ENCODE results near the gene TLR4. TPM values are rescaled to one million over a fixed set of nuclear protein-coding genes. Genes with fewer than 3 reads are reported as not detected.

Gene TLR4
- total RNA-seq, 6 experiments from 2014 or later: 5.3 to 14.1 (median 10.6) TPM

DNA sequence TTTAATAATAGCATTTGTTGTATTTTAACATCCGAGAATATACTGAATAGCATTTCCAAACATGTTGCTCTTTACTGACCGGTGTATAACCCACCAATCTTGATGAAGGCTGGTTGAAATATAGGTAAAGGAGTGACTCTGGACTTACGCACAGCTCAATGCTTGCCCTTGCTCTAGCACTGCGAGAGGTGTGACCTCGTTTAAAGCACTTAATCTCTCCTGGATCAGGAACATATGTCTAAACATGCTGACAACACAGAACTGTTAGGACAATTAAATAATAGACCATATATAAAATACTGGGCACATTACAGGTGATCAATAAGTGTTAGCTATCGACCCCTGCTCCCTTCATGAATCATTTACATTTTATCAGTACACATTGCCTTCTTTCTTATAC is 28.3 kb downstream of the TLR4 start:
- 78% methylated on average over 6 of the region's 6 CpGs for WGBS (ENCODE audit: insufficient coverage, low coverage, low lambda C conversion rate, missing lambda C conversion rate)
- H3K36me3 ChIP-seq: no peaks in the 10 kb centered on the region
- TF ChIP-seq, protein P1, sequence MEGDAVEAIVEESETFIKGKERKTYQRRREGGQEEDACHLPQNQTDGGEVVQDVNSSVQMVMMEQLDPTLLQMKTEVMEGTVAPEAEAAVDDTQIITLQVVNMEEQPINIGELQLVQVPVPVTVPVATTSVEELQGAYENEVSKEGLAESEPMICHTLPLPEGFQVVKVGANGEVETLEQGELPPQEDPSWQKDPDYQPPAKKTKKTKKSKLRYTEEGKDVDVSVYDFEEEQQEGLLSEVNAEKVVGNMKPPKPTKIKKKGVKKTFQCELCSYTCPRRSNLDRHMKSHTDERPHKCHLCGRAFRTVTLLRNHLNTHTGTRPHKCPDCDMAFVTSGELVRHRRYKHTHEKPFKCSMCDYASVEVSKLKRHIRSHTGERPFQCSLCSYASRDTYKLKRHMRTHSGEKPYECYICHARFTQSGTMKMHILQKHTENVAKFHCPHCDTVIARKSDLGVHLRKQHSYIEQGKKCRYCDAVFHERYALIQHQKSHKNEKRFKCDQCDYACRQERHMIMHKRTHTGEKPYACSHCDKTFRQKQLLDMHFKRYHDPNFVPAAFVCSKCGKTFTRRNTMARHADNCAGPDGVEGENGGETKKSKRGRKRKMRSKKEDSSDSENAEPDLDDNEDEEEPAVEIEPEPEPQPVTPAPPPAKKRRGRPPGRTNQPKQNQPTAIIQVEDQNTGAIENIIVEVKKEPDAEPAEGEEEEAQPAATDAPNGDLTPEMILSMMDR (IDR thresholded peaks at IDR 0.05): no peak
- TF ChIP-seq POLR2A (IDR thresholded peaks at IDR 0.05): no peak
- no peak overlapping the region for H3K4me3 ChIP-seq
- ATAC-seq (no peak), DNase-seq (no peak)
- intact Hi-C loops (cut with DNase I): no loop called here
- no peaks in the 10 kb centered on the region for H3K9me3 ChIP-seq
- no peaks in the 10 kb centered on the region for H3K4me1 ChIP-seq
- no peak overlapping the region for H3K27ac ChIP-seq
- H3K27me3 ChIP-seq: no peaks in the 10 kb centered on the region

DNA sequence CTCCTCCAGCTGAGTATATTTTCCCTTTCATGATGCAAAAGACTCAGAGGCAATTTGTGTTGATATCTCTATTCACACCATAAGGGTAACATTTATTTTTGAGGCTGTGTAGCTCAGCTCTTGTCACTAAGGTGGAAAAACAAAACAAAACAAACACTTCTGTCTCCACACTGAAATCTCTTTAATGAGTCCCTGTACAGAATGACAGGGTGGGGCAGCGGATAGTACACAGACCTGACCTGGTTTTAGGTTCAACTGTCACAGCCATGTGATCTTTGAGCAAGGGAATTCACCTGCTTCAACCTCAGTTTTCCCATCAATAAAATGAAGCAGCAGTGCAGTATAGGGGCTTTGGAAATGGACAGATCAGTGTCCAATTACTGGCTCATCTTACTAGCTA is 29.3 kb downstream of the TLR4 start:
- intact Hi-C loops (cut with DNase I): no loop called here
- WGBS (ENCODE audit: insufficient coverage, low coverage, low lambda C conversion rate, missing lambda C conversion rate): 45% methylated on average over 1 of the region's 1 CpG
- TF ChIP-seq POLR2A (IDR thresholded peaks at IDR 0.05): no peak
- TF ChIP-seq, protein P1 (IDR thresholded peaks at IDR 0.05): no peak

DNA sequence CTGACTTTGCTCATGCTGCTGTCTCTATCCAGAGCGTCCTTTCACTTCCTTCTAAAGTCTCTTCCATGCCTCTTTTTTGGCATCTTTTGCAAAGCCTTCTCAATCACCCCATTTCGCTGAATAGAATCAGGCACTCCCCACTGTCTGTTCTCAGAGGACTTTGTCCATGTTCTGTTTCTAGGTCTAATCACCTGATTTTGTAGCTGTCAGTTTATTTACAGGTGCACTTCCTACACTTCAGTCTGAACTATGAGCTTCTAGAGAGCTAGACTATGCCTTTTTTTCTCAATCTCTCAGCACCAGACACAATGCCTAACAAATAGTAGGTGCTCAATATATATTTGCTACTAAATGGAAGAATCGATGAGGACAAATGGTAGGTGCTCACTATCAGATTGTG is 29.9 kb downstream of the TLR4 start:
- intact Hi-C loops (cut with DNase I): no loop called here
- WGBS (ENCODE audit: insufficient coverage, low coverage, low lambda C conversion rate, missing lambda C conversion rate): 76% methylated on average over 3 of the region's 3 CpGs

More for the DNA sequence above, 29.3 kb downstream of the TLR4 start:
- H3K4me1 ChIP-seq: no peaks in the 10 kb centered on the region
- no peaks in the 10 kb centered on the region for H3K36me3 ChIP-seq
- no peak for ATAC-seq
- no peaks in the 10 kb centered on the region for H3K27me3 ChIP-seq
- no peak overlapping the region for H3K27ac ChIP-seq
- H3K4me3 ChIP-seq: no peak overlapping the region
- no peak for DNase-seq
- H3K9me3 ChIP-seq: no peaks in the 10 kb centered on the region

DNA sequence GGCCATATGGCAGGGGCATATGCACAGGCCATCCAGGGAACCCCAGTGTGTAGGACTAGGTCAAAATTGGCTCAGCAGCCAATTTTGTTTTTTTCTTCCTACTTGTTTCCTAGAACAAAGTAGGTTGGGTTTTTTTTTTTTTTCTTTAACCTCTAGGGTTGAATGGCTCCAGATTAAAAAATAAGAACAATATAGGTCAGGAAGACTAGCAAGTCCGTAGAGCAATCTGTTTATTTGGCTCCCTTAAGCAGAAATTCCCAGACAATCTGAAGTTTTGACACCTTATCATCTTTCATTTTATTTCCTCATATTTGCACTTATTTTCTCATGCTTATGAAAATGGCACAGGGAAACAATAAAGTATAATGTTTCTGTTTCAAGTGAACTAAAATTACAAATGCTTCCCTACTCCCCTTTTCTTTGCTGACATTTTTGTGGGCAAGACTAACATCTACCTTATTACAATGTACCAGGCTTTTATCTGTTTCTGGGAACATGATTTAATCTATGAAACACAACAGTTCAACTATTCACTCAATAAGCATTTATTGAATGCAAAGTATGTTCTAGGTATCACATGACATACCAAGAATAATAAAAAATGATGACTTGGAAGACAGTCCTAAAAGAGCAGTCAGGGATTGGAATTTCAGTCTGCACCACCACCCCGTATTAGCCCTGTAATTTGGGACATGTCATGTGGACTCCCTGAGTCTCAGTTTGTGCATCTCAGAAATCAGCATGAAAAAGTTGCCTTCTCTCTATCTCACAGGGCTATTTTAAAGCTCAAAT is 30.5 kb downstream of the TLR4 start:
- intact Hi-C loops (cut with DNase I): no loop called here
- DNase-seq: no peak
- TF ChIP-seq, protein P1 (IDR thresholded peaks at IDR 0.05): no peak
- TF ChIP-seq POLR2A (IDR thresholded peaks at IDR 0.05): no peak

More for the DNA sequence above, 29.9 kb downstream of the TLR4 start:
- ATAC-seq (no peak), DNase-seq (no peak)
- H3K4me3 ChIP-seq: no peak overlapping the region
- H3K27me3 ChIP-seq: no peaks in the 10 kb centered on the region
- H3K9me3 ChIP-seq: no peaks in the 10 kb centered on the region
- no peaks in the 10 kb centered on the region for H3K36me3 ChIP-seq
- H3K4me1 ChIP-seq: no peaks in the 10 kb centered on the region
- TF ChIP-seq, protein P1 (IDR thresholded peaks at IDR 0.05): no peak
- TF ChIP-seq POLR2A (IDR thresholded peaks at IDR 0.05): no peak
- no peak overlapping the region for H3K27ac ChIP-seq

More for the DNA sequence above, 30.5 kb downstream of the TLR4 start:
- H3K27ac ChIP-seq: no peak overlapping the region
- 52% methylated on average over 2 of the region's 2 CpGs for WGBS (ENCODE audit: insufficient coverage, low coverage, low lambda C conversion rate, missing lambda C conversion rate)
- H3K9me3 ChIP-seq: no peaks in the 10 kb centered on the region
- H3K27me3 ChIP-seq: no peaks in the 10 kb centered on the region
- H3K4me3 ChIP-seq: no peak overlapping the region
- no peaks in the 10 kb centered on the region for H3K36me3 ChIP-seq
- H3K4me1 ChIP-seq: no peaks in the 10 kb centered on the region
- peak in 2 of 4 donors; percentile 22 to 55 for ATAC-seq
